H9 (cell line): ENCODE data around the gene EXOSC10. TPM values are rescaled to one million over a fixed set of nuclear protein-coding genes. Genes with fewer than 3 reads are reported as not detected.
A peak's percentile ranks its signal among the peaks of the same experiment; 100 is the strongest.

ENCODE experiments used
- DNase-seq: peaks from one replicate; pipeline ENCODE4 v3.0.0-alpha.2; 2017
- H2AFZ ChIP-seq: one replicate; pipeline ENCODE4 v1.6.1; 2013; ENCODE audit warnings: mild to moderate bottlenecking, low read length, control low read depth, moderate library complexity
- H2AK5ac ChIP-seq: 2 replicates; pipeline ENCODE4 v1.6.1; 2013; ENCODE audit warnings: low read length, control low read depth, mixed read lengths; ENCODE audit not compliant: insufficient read length
- H2BK120ac ChIP-seq: one replicate; pipeline ENCODE4 v1.6.1; 2013; ENCODE audit warnings: low read depth, mild to moderate bottlenecking, low read length, control low read depth, inconsistent platforms; ENCODE audit not compliant: poor library complexity, severe bottlenecking
- H2BK12ac ChIP-seq: 2 replicates; pipeline ENCODE4 v1.6.1; 2013; ENCODE audit warnings: low read length, control low read depth, mixed read lengths, low read depth; ENCODE audit not compliant: insufficient read length
- H2BK15ac ChIP-seq: 2 replicates; pipeline ENCODE4 v1.6.1; 2013; ENCODE audit warnings: low read depth, low read length, control low read depth
- H2BK20ac ChIP-seq: one replicate; pipeline ENCODE4 v1.6.1; 2013; ENCODE audit warnings: low read depth, mild to moderate bottlenecking, low read length, control low read depth, inconsistent platforms; ENCODE audit not compliant: poor library complexity, severe bottlenecking
- H2BK5ac ChIP-seq: 2 replicates; pipeline ENCODE4 v1.6.1; 2013; ENCODE audit warnings: low read length, control low read depth, mixed read lengths; ENCODE audit not compliant: insufficient read length
- H3K14ac ChIP-seq: 2 replicates; pipeline ENCODE4 v1.6.1; 2013; ENCODE audit warnings: low read length, control low read depth; ENCODE audit not compliant: insufficient read depth
- H3K18ac ChIP-seq: 2 replicates; pipeline ENCODE4 v1.6.1; 2013; ENCODE audit warnings: low read depth, mild to moderate bottlenecking, mixed read lengths, low read length, control low read depth; ENCODE audit not compliant: insufficient read length
- H3K23ac ChIP-seq: 2 replicates; pipeline ENCODE4 v1.6.1; 2013; ENCODE audit warnings: low read length, control low read depth, mixed read lengths, low read depth; ENCODE audit not compliant: insufficient read length
- H3K23me2 ChIP-seq: 2 replicates; pipeline ENCODE4 v1.6.1; 2013; ENCODE audit warnings: low read depth, mild to moderate bottlenecking, mixed read lengths, low read length, control low read depth; ENCODE audit not compliant: insufficient read length, poor library complexity, severe bottlenecking
- H3K27ac ChIP-seq: 2 replicates; pipeline ENCODE4 v1.5.1; 2013; ENCODE audit warnings: low read length, control low read depth, mixed read lengths, low read depth; ENCODE audit not compliant: insufficient read length
- H3K27me3 ChIP-seq: 2 replicates; pipeline ENCODE4 v1.6.1; 2013; ENCODE audit warnings: low read length, control low read depth, inconsistent platforms; ENCODE audit not compliant: insufficient read depth
- H3K4ac ChIP-seq: 2 replicates; pipeline ENCODE4 v1.6.1; 2013; ENCODE audit warnings: low read depth, mild to moderate bottlenecking, control low read depth, inconsistent platforms, low read length, moderate library complexity
- H3K4me1 ChIP-seq: 2 replicates; pipeline ENCODE4 v1.6.1; 2013; ENCODE audit warnings: low read length, control low read depth, inconsistent platforms; ENCODE audit not compliant: insufficient read depth
- H3K4me2 ChIP-seq: 2 replicates; pipeline ENCODE4 v1.6.1; 2013; ENCODE audit warnings: low read length, control low read depth, mixed read lengths; ENCODE audit not compliant: insufficient read length, insufficient read depth
- H3K56ac ChIP-seq: 2 replicates; pipeline ENCODE4 v1.6.1; 2013; ENCODE audit warnings: low read depth, mild to moderate bottlenecking, mixed read lengths, low read length, control low read depth; ENCODE audit not compliant: insufficient read length
- H3K79me1 ChIP-seq: 2 replicates; pipeline ENCODE4 v1.6.1; 2013; ENCODE audit warnings: low read depth, mild to moderate bottlenecking, moderate library complexity, low read length, control low read depth, inconsistent platforms; ENCODE audit not compliant: insufficient read depth, poor library complexity, severe bottlenecking
- H3K79me2 ChIP-seq: 2 replicates; pipeline ENCODE4 v1.6.1; 2013; ENCODE audit warnings: low read length, control low read depth, inconsistent platforms; ENCODE audit not compliant: insufficient read depth
- H3K9ac ChIP-seq: 2 replicates; pipeline ENCODE4 v1.6.1; 2013; ENCODE audit warnings: low read length, control low read depth, mixed read lengths; ENCODE audit not compliant: insufficient read length; ENCODE audit errors: extremely low read depth
- H3K9me3 ChIP-seq: one replicate; pipeline ENCODE4 v1.6.1; 2013; ENCODE audit warnings: low read depth, low read length, inconsistent platforms; ENCODE audit not compliant: control insufficient read depth
- H3T11ph ChIP-seq: one replicate; pipeline ENCODE4 v1.6.1; 2013; ENCODE audit warnings: mild to moderate bottlenecking, low read length, control low read depth, inconsistent platforms
- H4K20me1 ChIP-seq: one replicate; pipeline ENCODE4 v1.6.1; 2013; ENCODE audit not compliant: control insufficient read depth, insufficient read length, insufficient read depth
- H4K5ac ChIP-seq: 2 replicates; pipeline ENCODE4 v1.6.1; 2013; ENCODE audit warnings: low read depth, mild to moderate bottlenecking, mixed read lengths, low read length, control low read depth; ENCODE audit not compliant: insufficient read length
- H4K8ac ChIP-seq: replicated peaks from 2 replicates; pipeline ENCODE4 v1.6.1; 2013; ENCODE audit warnings: low read length, control low read depth, mixed read lengths, low read depth; ENCODE audit not compliant: insufficient read length
- H4K91ac ChIP-seq: 2 replicates; pipeline ENCODE4 v1.6.1; 2013; ENCODE audit warnings: low read depth, mild to moderate bottlenecking, moderate library complexity, mixed read lengths, low read length, control low read depth; ENCODE audit not compliant: insufficient read length
- H3K27ac Mint-ChIP-seq, 3 experiments: 2 replicates in 2 of 3; 3 replicates in 1 of 3; pipeline ENCODE4 v1.8.0; 2020 to 2021; ENCODE audit warnings: mixed read lengths in 3 of 3, mild to moderate bottlenecking in 1 of 3, moderate library complexity in 1 of 3
- H3K27me3 Mint-ChIP-seq: 2 replicates; pipeline ENCODE4 v1.8.0; 2021; ENCODE audit warnings: low read depth, mild to moderate bottlenecking, moderate library complexity, mixed read lengths
- H3K36me3 Mint-ChIP-seq, 3 experiments: 2 replicates in 2 of 3; 3 replicates in 1 of 3; pipeline ENCODE4 v1.8.0; 2020 to 2021; ENCODE audit warnings: low read depth in 3 of 3, mixed read lengths in 3 of 3; ENCODE audit not compliant: insufficient read depth in 1 of 3
- H3K4me1 Mint-ChIP-seq, 2 experiments: 2 replicates each; pipeline ENCODE4 v1.8.0; 2020; ENCODE audit warnings: mixed read lengths in 2 of 2
- H3K4me3 Mint-ChIP-seq, 2 experiments: 2 replicates in 1 of 2; 3 replicates in 1 of 2; pipeline ENCODE4 v1.8.0; 2020 to 2021; ENCODE audit warnings: mild to moderate bottlenecking in 2 of 2, mixed read lengths in 2 of 2, moderate library complexity in 1 of 2
- H3K9me3 Mint-ChIP-seq, 2 experiments: 2 replicates in 1 of 2; 3 replicates in 1 of 2; pipeline ENCODE4 v1.8.0; 2020; ENCODE audit warnings: mild to moderate bottlenecking in 2 of 2, mixed read lengths in 2 of 2, moderate library complexity in 1 of 2
- WGBS: extraction: QIAGEN DNeasy Blood & Tissue Kit; methylation state at CpG from one replicate; pipeline ENCODE4 v1.1.7; 2013; ENCODE audit warnings: missing lambda C conversion rate, low lambda C conversion rate, mixed read lengths; ENCODE audit not compliant: insufficient read length; ENCODE audit errors: extremely low coverage; 5-methylcytosine and 5-hydroxymethylcytosine counted together
- total RNA-seq: library from RNA; stranded (reverse); gene quantifications from 2 replicates; pipeline ENCODE4 v1.2.1, GENCODE V29; 2021
- TF ChIP-seq, protein P1 (sequence below): fragments of 200-600 bp; sonication (generic); conservative IDR thresholded peaks from 3 replicates; pipeline ENCODE4 v1.8.0; 2021; ENCODE audit warnings: antibody characterized with exemption, mild to moderate bottlenecking

The EXOSC10 gene
- total RNA-seq, 1 experiment from 2014 or later, result 83.4 TPM

GRCh38 chr1:11071463-11072215, 28.0 kb downstream of the EXOSC10 start:
- Histone ChIP-seq H3K4me2 (no peak overlapping the region), H3K56ac (no peak overlapping the region), H2BK5ac (no peak overlapping the region), H4K8ac (no peak overlapping the region), H2BK15ac (no peak overlapping the region), H3K4ac (no peak overlapping the region), H3K27ac (no peak overlapping the region), H3K14ac (no peak overlapping the region), H3K23me2 (no peaks in the 10 kb centered on the region), H3K23ac (no peak overlapping the region), H2AK5ac (no peak overlapping the region), H4K20me1 (no peaks in the 10 kb centered on the region), H3K18ac (no peak overlapping the region), H2AFZ (no peak overlapping the region), H3K4me1 (no peaks in the 10 kb centered on the region), H4K91ac (no peak overlapping the region), H3K79me1 (no peaks in the 10 kb centered on the region), H2BK120ac (no peak overlapping the region), H4K5ac (peak overlapping the region; percentile 7), H2BK20ac (no peak overlapping the region), H2BK12ac (no peak overlapping the region), H3K9me3 (no peaks in the 10 kb centered on the region), H3K9ac (no peak overlapping the region), H3K79me2 (no peaks in the 10 kb centered on the region), H3T11ph (no peak overlapping the region), H3K27me3 (no peaks in the 10 kb centered on the region)
- Mint-ChIP-seq H3K4me1 (peaks cover 2 to 5% of the 10 kb centered on the region in 2 experiments; a peak in 1 of 4 replicates), H3K36me3 (peaks cover 51 to 91% (median 84%) of the 10 kb centered on the region in 3 experiments), H3K27me3 (no peaks in the 10 kb centered on the region), H3K27ac (peak overlapping the region in 1 of 3 experiments; percentile 54; a peak in 3 of 7 replicates), H3K4me3 (no peak overlapping the region), H3K9me3 (no peaks in the 10 kb centered on the region)
- TF ChIP-seq, protein P1, sequence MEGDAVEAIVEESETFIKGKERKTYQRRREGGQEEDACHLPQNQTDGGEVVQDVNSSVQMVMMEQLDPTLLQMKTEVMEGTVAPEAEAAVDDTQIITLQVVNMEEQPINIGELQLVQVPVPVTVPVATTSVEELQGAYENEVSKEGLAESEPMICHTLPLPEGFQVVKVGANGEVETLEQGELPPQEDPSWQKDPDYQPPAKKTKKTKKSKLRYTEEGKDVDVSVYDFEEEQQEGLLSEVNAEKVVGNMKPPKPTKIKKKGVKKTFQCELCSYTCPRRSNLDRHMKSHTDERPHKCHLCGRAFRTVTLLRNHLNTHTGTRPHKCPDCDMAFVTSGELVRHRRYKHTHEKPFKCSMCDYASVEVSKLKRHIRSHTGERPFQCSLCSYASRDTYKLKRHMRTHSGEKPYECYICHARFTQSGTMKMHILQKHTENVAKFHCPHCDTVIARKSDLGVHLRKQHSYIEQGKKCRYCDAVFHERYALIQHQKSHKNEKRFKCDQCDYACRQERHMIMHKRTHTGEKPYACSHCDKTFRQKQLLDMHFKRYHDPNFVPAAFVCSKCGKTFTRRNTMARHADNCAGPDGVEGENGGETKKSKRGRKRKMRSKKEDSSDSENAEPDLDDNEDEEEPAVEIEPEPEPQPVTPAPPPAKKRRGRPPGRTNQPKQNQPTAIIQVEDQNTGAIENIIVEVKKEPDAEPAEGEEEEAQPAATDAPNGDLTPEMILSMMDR, result no peak
- no CpG with 5 or more reads among the region's 15 CpGs for WGBS
- DNase-seq, result no peak
